SK-N-SH (cell line): Measurements from ENCODE around the gene TSSK6.

Experiments used
- ELF1 ChIP-seq: IDR thresholded peaks from 2 replicates; pipeline ENCODE4 v1.4.0; 2012
- POLR2AphosphoS5 ChIP-seq: IDR thresholded peaks from 2 replicates; pipeline ENCODE4 v1.6.1; 2012; ENCODE audit warnings: low read depth, low read length
- RCOR1 ChIP-seq: fragments of 150-350 bp; IDR thresholded peaks from 2 replicates; pipeline ENCODE4 v1.6.1; 2017; ENCODE audit warnings: antibody characterized with exemption, low read length
- SMC3 ChIP-seq: IDR thresholded peaks from 2 replicates; pipeline ENCODE4 v1.6.1; 2012; ENCODE audit warnings: low read depth, low read length, improper control_type of control experiment
- YY1 ChIP-seq: IDR thresholded peaks from 2 replicates; pipeline ENCODE4 v1.4.0; 2012; ENCODE audit warnings: low read depth, mild to moderate bottlenecking
- TF ChIP-seq, protein P1 (sequence below): fragments of 200-600 bp; sonication (generic); IDR thresholded peaks from 2 replicates; pipeline ENCODE4 v1.6.1; 2017; ENCODE audit warnings: antibody characterized with exemption, mild to moderate bottlenecking, moderate library complexity
- TF ChIP-seq, protein P2 (sequence below): IDR thresholded peaks from 2 replicates; pipeline ENCODE4 v1.4.0; 2012; ENCODE audit warnings: low read depth
- TF ChIP-seq, protein P3 (sequence below): fragments of 150-350 bp; IDR thresholded peaks from 2 replicates; pipeline ENCODE4 v1.6.1; 2017; ENCODE audit warnings: antibody characterized with exemption, low read length, low read depth, borderline replicate concordance

DNA sequence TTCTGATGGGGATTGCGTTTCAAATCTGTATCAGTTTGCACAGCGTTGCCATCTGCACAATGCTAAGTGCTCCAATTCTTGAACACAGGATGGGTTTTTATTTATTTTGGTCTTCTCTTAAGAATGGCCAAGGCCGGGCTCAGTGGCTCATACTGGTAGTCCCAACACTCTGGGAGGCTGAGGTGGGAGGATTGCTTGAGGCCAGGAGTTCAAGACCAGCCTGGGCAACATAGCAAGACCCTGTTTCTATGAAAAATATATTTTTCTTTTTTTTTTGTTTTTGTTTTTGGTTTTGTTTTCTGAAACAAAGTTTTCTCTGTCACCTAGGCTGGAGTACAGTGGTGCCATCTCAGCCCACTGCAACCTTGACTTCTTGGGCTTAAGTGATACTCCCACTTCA, 7.8 kb upstream of the TSSK6 start:
- TF ChIP-seq ELF1, result no peak
- no peak for TF ChIP-seq YY1
- no peak for TF ChIP-seq POLR2AphosphoS5
- TF ChIP-seq, protein P1, sequence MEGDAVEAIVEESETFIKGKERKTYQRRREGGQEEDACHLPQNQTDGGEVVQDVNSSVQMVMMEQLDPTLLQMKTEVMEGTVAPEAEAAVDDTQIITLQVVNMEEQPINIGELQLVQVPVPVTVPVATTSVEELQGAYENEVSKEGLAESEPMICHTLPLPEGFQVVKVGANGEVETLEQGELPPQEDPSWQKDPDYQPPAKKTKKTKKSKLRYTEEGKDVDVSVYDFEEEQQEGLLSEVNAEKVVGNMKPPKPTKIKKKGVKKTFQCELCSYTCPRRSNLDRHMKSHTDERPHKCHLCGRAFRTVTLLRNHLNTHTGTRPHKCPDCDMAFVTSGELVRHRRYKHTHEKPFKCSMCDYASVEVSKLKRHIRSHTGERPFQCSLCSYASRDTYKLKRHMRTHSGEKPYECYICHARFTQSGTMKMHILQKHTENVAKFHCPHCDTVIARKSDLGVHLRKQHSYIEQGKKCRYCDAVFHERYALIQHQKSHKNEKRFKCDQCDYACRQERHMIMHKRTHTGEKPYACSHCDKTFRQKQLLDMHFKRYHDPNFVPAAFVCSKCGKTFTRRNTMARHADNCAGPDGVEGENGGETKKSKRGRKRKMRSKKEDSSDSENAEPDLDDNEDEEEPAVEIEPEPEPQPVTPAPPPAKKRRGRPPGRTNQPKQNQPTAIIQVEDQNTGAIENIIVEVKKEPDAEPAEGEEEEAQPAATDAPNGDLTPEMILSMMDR, result no peak
- TF ChIP-seq RCOR1, result no peak
- TF ChIP-seq, protein P2, sequence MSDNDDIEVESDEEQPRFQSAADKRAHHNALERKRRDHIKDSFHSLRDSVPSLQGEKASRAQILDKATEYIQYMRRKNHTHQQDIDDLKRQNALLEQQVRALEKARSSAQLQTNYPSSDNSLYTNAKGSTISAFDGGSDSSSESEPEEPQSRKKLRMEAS, result no peak
- TF ChIP-seq, protein P3, sequence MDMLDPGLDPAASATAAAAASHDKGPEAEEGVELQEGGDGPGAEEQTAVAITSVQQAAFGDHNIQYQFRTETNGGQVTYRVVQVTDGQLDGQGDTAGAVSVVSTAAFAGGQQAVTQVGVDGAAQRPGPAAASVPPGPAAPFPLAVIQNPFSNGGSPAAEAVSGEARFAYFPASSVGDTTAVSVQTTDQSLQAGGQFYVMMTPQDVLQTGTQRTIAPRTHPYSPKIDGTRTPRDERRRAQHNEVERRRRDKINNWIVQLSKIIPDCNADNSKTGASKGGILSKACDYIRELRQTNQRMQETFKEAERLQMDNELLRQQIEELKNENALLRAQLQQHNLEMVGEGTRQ, result no peak
- TF ChIP-seq SMC3, result no peak
